Ectodermal cell (in vitro differentiated cells): Measurements from ENCODE around the gene KIF6.

Source experiments
- H3K27ac ChIP-seq: 2 replicates; pipeline ENCODE4 v1.7.0; 2013; ENCODE audit warnings: mild to moderate bottlenecking, low read depth, low read length; ENCODE audit not compliant: insufficient read depth, poor library complexity, severe bottlenecking
- H3K27me3 ChIP-seq: 2 replicates; pipeline ENCODE4 v1.7.0; 2013; ENCODE audit warnings: mild to moderate bottlenecking, low read length; ENCODE audit not compliant: insufficient read depth, control insufficient read depth, poor library complexity, severe bottlenecking
- H3K36me3 ChIP-seq: one replicate; pipeline ENCODE4 v1.7.0; 2013; ENCODE audit warnings: low read length; ENCODE audit not compliant: control insufficient read depth, insufficient read depth
- H3K4me1 ChIP-seq: one replicate; pipeline ENCODE4 v1.7.0; 2013; ENCODE audit warnings: low read length; ENCODE audit not compliant: control insufficient read depth, insufficient read depth
- H3K4me3 ChIP-seq: 2 replicates; pipeline ENCODE4 v1.7.0; 2013; ENCODE audit warnings: low read depth, low read length, control low read depth; ENCODE audit not compliant: insufficient read depth
- H3K9me3 ChIP-seq: 2 replicates; pipeline ENCODE4 v1.7.0; 2013; ENCODE audit warnings: mild to moderate bottlenecking, low read length, moderate library complexity; ENCODE audit not compliant: control insufficient read depth
- WGBS, 2 experiments: methylation state at CpG; one replicate each; pipeline ENCODE4 v1.1.7; 2013; ENCODE audit warnings: missing lambda C conversion rate in 2 of 2; 5-methylcytosine and 5-hydroxymethylcytosine counted together

Gene KIF6

DNA sequence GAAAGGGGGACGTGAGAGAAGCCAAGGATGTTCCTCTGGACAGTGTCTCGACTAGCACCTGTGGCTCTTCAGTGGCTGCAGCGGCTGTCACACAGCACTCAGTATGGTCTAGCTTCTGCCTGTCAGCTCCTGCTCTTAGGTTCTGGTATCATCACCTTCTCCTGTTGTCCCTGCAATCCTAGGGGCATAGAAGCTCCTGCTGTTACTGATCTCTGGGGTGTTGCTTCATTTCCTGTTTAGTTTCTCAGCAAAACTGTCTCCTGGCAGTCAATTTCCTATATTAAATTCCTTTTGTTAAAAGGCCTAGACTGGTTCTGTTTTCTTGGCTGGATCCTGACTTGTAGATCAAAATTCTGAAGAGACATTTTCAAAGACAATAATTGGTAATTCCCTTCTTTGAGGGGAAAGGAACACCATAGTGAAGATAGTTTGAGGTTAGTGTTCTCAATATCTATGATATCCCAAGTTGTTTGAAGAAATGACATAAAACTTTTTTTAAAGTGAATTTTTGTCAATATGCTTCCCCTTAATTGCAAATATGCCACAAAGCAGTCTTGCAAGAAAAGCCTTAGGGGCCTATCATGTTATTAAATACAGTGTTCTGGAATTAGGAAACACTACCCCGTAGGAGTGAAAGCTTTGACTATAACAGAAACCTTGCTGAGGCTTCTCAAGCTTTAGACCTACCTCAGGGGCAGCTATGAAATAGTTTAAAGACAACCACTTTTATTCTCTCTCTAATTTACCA, 148.5 kb downstream of the KIF6 start:
- Histone ChIP-seq H3K4me3 (no peak overlapping the region), H3K27ac (no peak overlapping the region), H3K36me3 (no peaks in the 10 kb centered on the region), H3K27me3 (no peaks in the 10 kb centered on the region), H3K9me3 (no peaks in the 10 kb centered on the region), H3K4me1 (no peaks in the 10 kb centered on the region)
- WGBS, 2 experiments = 92 to 94% methylated on average over 4 of the region's 4 CpGs

- Histone ChIP-seq H3K27ac (no peak overlapping the region), H3K27me3 (no peaks in the 10 kb centered on the region), H3K9me3 (no peaks in the 10 kb centered on the region), H3K36me3 (no peaks in the 10 kb centered on the region), H3K4me1 (no peaks in the 10 kb centered on the region), H3K4me3 (no peak overlapping the region)
- 82 to 88% methylated on average over 7 of the region's 7 CpGs for WGBS, 2 experiments
These were observed 150.2 kb downstream of the KIF6 start for GRCh38 chr6:39574991-39575390.

DNA sequence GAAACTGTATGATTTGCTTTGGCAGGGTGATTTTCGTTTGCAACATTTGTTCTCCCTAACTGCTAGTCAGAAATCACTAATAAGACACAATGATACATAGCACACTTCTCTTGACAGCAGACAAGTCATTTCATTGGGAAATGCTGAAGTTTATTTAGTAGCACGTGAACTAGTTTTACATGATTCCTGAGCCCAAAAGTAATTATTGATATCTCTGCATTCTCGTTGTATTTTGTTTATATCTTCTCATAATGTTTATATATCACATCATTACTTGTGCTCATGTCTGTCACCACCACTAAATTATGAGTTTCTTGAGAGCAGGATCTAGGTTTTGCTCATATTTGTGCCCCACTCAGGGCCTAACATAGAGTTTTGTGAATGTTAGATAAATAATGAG, 151.7 kb downstream of the KIF6 start:
- Histone ChIP-seq H3K27ac (no peak overlapping the region), H3K9me3 (no peaks in the 10 kb centered on the region), H3K4me1 (no peaks in the 10 kb centered on the region), H3K4me3 (no peak overlapping the region), H3K36me3 (no peaks in the 10 kb centered on the region), H3K27me3 (no peaks in the 10 kb centered on the region)
- 92 to 100% methylated on average over 1 to 2 of the region's 3 CpGs for WGBS, 2 experiments

DNA sequence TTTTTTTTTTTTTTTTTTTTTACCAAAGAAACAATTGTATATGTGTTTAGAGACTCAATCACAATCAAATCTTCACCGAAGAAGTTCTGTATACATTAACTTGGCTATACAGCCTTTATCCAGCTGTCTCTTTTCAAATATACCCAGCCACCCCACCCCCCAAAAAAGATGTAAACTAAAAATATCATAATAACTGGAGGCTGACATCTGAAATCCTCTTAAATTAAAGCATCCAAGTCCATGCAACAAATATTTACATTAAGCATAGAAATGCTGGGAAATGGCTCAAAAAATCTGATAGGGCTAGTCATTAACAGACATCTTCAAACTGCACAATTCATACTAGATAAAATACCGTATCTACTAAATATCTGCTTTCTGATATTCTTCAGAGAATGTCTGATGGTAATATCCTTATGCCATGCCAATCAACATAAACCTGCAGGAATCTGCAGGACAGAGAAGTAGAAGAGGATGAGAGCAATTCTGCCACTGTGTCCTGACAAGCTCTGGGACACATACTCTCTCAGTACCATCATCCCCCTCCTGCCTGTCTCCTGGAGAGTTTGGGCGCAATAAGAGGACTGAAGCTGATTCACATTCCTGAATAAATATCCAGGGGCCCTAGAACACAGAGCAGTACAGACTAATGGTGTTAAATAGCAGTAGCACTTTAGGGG, 152.4 kb downstream of the KIF6 start:
- Histone ChIP-seq H3K4me3 (no peak overlapping the region), H3K4me1 (no peaks in the 10 kb centered on the region), H3K36me3 (no peaks in the 10 kb centered on the region), H3K27ac (no peak overlapping the region), H3K9me3 (no peaks in the 10 kb centered on the region), H3K27me3 (no peaks in the 10 kb centered on the region)
- 93 to 95% methylated on average over 2 to 3 of the region's 3 CpGs for WGBS, 2 experiments

DNA sequence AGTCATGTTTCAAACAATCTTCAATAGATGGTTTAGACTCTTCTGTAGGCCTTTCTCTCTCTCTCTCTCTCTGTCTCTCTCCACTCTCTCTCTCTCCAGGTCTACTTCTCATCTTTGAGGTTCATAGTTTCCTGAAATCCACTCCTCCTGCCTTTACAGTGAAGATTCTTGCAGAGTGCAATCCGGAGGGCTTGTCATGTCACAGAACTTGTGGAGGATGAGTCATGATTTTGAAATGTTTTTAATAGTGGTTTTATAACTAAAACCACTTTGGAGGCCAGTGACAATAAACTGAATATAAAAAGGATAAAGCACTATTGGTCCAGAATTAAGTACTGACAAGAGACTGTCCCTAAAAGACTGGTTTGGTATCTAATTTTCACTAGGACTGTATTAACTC, 156.3 kb downstream of the KIF6 start:
- Histone ChIP-seq H3K9me3 (no peaks in the 10 kb centered on the region), H3K27ac (no peak overlapping the region), H3K36me3 (no peaks in the 10 kb centered on the region), H3K4me1 (peaks cover 2% of the 10 kb centered on the region), H3K27me3 (no peaks in the 10 kb centered on the region), H3K4me3 (no peak overlapping the region)
- 78 to 93% methylated on average over 1 of the region's 1 CpG for WGBS, 2 experiments

- H3K4me1 ChIP-seq = peaks cover 5% of the 10 kb centered on the region
- no peaks in the 10 kb centered on the region for H3K36me3 ChIP-seq
- 83 to 100% methylated on average over 2 of the region's 2 CpGs for WGBS, 2 experiments
These were observed 158.1 kb downstream of the KIF6 start for GRCh38 chr6:39567091-39567490.

GRCh38 chr6:39566456-39566855, 158.8 kb downstream of the KIF6 start:
- Histone ChIP-seq H3K27ac (no peak overlapping the region), H3K4me3 (no peak overlapping the region), H3K36me3 (no peaks in the 10 kb centered on the region), H3K27me3 (no peaks in the 10 kb centered on the region), H3K4me1 (peaks cover 5% of the 10 kb centered on the region), H3K9me3 (no peaks in the 10 kb centered on the region)

More at GRCh38 chr6:39567091-39567490, 158.1 kb downstream of the KIF6 start:
- H3K9me3 ChIP-seq = no peaks in the 10 kb centered on the region
- H3K27ac ChIP-seq = no peak overlapping the region
- no peak overlapping the region for H3K4me3 ChIP-seq
- H3K27me3 ChIP-seq = no peaks in the 10 kb centered on the region

DNA sequence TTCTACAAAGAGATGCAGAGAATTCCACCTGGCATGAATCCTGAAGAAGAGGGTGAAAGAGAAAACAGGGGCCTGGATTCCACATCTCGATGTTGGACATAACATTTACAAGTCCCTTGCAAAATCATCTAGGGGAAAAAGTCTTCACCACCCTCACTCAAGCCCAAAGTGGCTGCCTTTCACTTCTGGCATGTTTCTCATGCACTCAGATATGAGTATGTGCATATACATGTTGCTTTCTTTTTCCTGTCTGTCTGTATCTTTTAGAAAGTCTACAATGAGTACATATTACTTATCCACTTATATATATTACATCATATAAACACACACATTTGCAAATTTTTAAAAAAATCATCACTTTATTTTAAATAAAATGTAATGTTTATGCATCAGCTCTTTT, 159.3 kb downstream of the KIF6 start:
- no peak overlapping the region for H3K27ac ChIP-seq
- H3K27me3 ChIP-seq = no peaks in the 10 kb centered on the region
- 91 to 100% methylated on average over 1 of the region's 1 CpG for WGBS, 2 experiments
- H3K9me3 ChIP-seq = no peaks in the 10 kb centered on the region
- H3K4me1 ChIP-seq = peaks cover 5% of the 10 kb centered on the region
- H3K4me3 ChIP-seq = no peak overlapping the region
- H3K36me3 ChIP-seq = no peaks in the 10 kb centered on the region

GRCh38 chr6:39563566-39564311, 161.5 kb downstream of the KIF6 start:
- no peak overlapping the region for H3K27ac ChIP-seq
- H3K4me1 ChIP-seq = peaks cover 5% of the 10 kb centered on the region
- no peaks in the 10 kb centered on the region for H3K9me3 ChIP-seq
- WGBS, 2 experiments = 90 to 96% methylated on average over 3 of the region's 3 CpGs
- no peaks in the 10 kb centered on the region for H3K27me3 ChIP-seq
- H3K4me3 ChIP-seq = no peak overlapping the region
- no peaks in the 10 kb centered on the region for H3K36me3 ChIP-seq

DNA sequence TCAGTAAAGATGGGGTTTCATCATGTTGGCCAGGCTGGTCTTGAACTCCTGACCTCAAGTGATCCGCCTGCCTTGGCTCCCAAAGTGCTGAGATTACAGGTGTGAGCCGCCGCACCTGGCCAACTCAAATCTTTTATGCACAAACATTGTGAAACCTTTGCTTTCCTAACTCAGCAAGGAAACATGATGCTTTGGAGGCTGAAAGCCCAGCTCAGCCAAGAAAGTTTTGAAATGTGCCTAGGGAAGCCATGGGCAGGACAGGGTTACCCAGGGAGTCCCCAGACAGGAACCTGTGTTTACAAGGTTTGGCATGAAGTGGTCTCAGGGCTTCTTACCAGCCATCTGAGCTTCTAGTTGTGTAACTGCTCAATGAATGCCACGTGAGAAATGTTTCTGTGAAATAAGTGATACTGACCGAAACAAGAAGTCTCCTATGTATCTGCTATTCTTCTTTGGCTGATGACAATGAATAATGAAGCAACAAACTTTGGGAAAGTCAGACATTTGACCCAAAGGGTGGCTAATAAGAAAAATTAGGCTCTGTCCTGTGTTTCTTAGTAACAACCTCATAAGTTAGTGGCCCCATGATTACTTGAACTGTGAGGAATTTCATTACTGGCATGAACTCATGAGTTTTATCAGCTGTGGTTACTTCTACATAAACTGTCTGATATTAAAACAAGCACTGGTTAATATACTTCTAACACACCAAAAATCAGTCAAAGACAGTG, 163.5 kb downstream of the KIF6 start:
- Histone ChIP-seq H3K4me1 (peaks cover 5% of the 10 kb centered on the region), H3K27ac (no peak overlapping the region), H3K27me3 (no peaks in the 10 kb centered on the region), H3K9me3 (no peaks in the 10 kb centered on the region), H3K4me3 (no peak overlapping the region), H3K36me3 (no peaks in the 10 kb centered on the region)
- 94 to 96% methylated on average over 5 of the region's 5 CpGs for WGBS, 2 experiments
